GM23338 (cell line): ENCODE measurements around the gene SLC30A3.

Experiments used
- CREB1 ChIP-seq: fragments of 250-450 bp; sonication (Bioruptor Pico); IDR thresholded peaks from 2 replicates; pipeline ENCODE4 v1.5.0; 2020; ENCODE audit warnings: low read depth, mild to moderate bottlenecking, moderate library complexity
- CTCF ChIP-seq, 2 experiments: fragments of 200-600 bp in 1 of 2; sonication (generic) in 1 of 2; conservative IDR thresholded peaks; 2 replicates each; pipeline versions ENCODE4 v1.5.1 to v1.6.1; 2016 to 2017; ENCODE audit warnings: antibody characterized with exemption in 2 of 2, low read depth in 2 of 2, mild to moderate bottlenecking in 2 of 2, moderate library complexity in 1 of 2
- EZH2 ChIP-seq: fragments of 200-600 bp; sonication (generic); IDR thresholded peaks from one replicate; pipeline ENCODE4 v1.8.0; 2017; ENCODE audit warnings: antibody characterized with exemption, mild to moderate bottlenecking, low read depth; ENCODE audit not compliant: unreplicated experiment
- POLR2AphosphoS5 ChIP-seq: IDR thresholded peaks from 2 replicates; pipeline ENCODE4 v1.6.1; 2016; ENCODE audit warnings: antibody characterized with exemption, low read depth

GRCh38 chr2:27296481-27296880 lies 33.6 kb upstream of the SLC30A3 start:
- TF ChIP-seq EZH2 (no peak), CTCF (conservative IDR thresholded peaks at IDR 0.05; ENCODE audit: low read depth in 2 of 2) (no peak), CREB1 (CRISPR knock-in tag) (no peak), POLR2AphosphoS5 (no peak)
